SK-N-SH treated with all-trans-retinoic acid at 6 μM for 48 hours (cell line): ENCODE data around the gene GSTP1.

Experiments
- ATAC-seq: fragments of 200-7000 bp; cut with Tn5 transposase; 3 replicates; pipeline ENCODE4 v1.9.1; 2020; ENCODE audit warnings: mild to moderate bottlenecking, moderate library complexity
- ARNTL ChIP-seq: fragments of 450-650 bp; formaldehyde crosslinking; IDR thresholded peaks from 2 replicates; pipeline ENCODE4 v1.5.0; 2020; ENCODE audit warnings: low read depth, mild to moderate bottlenecking, moderate library complexity, borderline replicate concordance
- BACH2 ChIP-seq: fragments of 250-450 bp; sonication (Bioruptor Pico); IDR thresholded peaks from 2 replicates; pipeline ENCODE4 v1.9.0; 2021; ENCODE audit warnings: mild to moderate bottlenecking, borderline replicate concordance
- CSDC2 ChIP-seq: fragments of 250-450 bp; sonication (Bioruptor Pico); IDR thresholded peaks from 2 replicates; pipeline ENCODE4 v1.5.0; 2020; ENCODE audit warnings: mild to moderate bottlenecking, moderate library complexity
- ESRRG ChIP-seq: fragments of 250-450 bp; sonication (Bioruptor Pico); IDR thresholded peaks from 2 replicates; pipeline ENCODE4 v1.6.1; 2021; ENCODE audit warnings: mild to moderate bottlenecking
- GLIS3 ChIP-seq: fragments of 250-450 bp; sonication (Bioruptor Pico); IDR thresholded peaks from 2 replicates; pipeline ENCODE4 v1.5.0; 2020; ENCODE audit warnings: mild to moderate bottlenecking, moderate library complexity
- ISL1 ChIP-seq: fragments of 250-450 bp; sonication (Bioruptor Pico); IDR thresholded peaks from 2 replicates; pipeline ENCODE4 v2.1.2; 2022; ENCODE audit warnings: mild to moderate bottlenecking, moderate library complexity
- OSR1 ChIP-seq: fragments of 250-450 bp; sonication (Bioruptor Pico); IDR thresholded peaks from 2 replicates; pipeline ENCODE4 v1.8.0; 2022; ENCODE audit warnings: moderate library complexity, mild to moderate bottlenecking, inconsistent platforms
- PPARA ChIP-seq: fragments of 250-450 bp; sonication (Bioruptor Pico); IDR thresholded peaks from 2 replicates; pipeline ENCODE4 v1.5.0; 2020; ENCODE audit warnings: mild to moderate bottlenecking, borderline replicate concordance
- RARB ChIP-seq: fragments of 250-450 bp; sonication (Bioruptor Pico); IDR thresholded peaks from 2 replicates; pipeline ENCODE4 v1.8.0; 2021; ENCODE audit warnings: mild to moderate bottlenecking, moderate library complexity
- SNAI2 ChIP-seq: fragments of 250-450 bp; sonication (Bioruptor Pico); IDR thresholded peaks from 2 replicates; pipeline ENCODE4 v1.5.0; 2020; ENCODE audit warnings: mild to moderate bottlenecking, moderate library complexity
- TCF4 ChIP-seq: fragments of 250-450 bp; sonication (Bioruptor Pico); IDR thresholded peaks from 2 replicates; pipeline ENCODE4 v1.8.0; 2021; ENCODE audit warnings: mild to moderate bottlenecking, moderate library complexity, borderline replicate concordance
- TOX ChIP-seq: fragments of 250-450 bp; sonication (Bioruptor Pico); IDR thresholded peaks from 2 replicates; pipeline ENCODE4 v1.8.0; 2021; ENCODE audit warnings: mild to moderate bottlenecking, moderate library complexity, borderline replicate concordance
- ZC3H10 ChIP-seq: fragments of 250-450 bp; sonication (Bioruptor Pico); IDR thresholded peaks from 2 replicates; pipeline ENCODE4 v1.5.1; 2021; ENCODE audit warnings: mild to moderate bottlenecking, moderate library complexity
- ZFP3 ChIP-seq: fragments of 250-450 bp; sonication (Bioruptor Pico); IDR thresholded peaks from 2 replicates; pipeline ENCODE4 v1.5.0; 2020; ENCODE audit warnings: mild to moderate bottlenecking, moderate library complexity
- ZNF565 ChIP-seq: fragments of 450-650 bp; formaldehyde crosslinking; conservative IDR thresholded peaks from 2 replicates; pipeline ENCODE4 v1.5.0; 2020; ENCODE audit warnings: low read depth, mild to moderate bottlenecking, moderate library complexity
- ZNF70 ChIP-seq: fragments of 450-650 bp; formaldehyde crosslinking; IDR thresholded peaks from 2 replicates; pipeline ENCODE4 v1.5.0; 2020; ENCODE audit warnings: mild to moderate bottlenecking, moderate library complexity
- ZNF8 ChIP-seq: fragments of 450-650 bp; formaldehyde crosslinking; IDR thresholded peaks from 2 replicates; pipeline ENCODE4 v1.5.0; 2020; ENCODE audit warnings: mild to moderate bottlenecking, moderate library complexity
- TF ChIP-seq, protein P1 (sequence below): fragments of 250-450 bp; sonication (Bioruptor Pico); IDR thresholded peaks from 2 replicates; pipeline ENCODE4 v1.8.0; 2021; ENCODE audit warnings: low read depth, mild to moderate bottlenecking, moderate library complexity, borderline replicate concordance
- TF ChIP-seq, protein P2 (sequence below): fragments of 250-450 bp; sonication (Bioruptor Pico); IDR thresholded peaks from 2 replicates; pipeline ENCODE4 v1.5.1; 2021; ENCODE audit warnings: mild to moderate bottlenecking, moderate library complexity
- TF ChIP-seq, protein P3 (sequence below): fragments of 250-450 bp; sonication (Bioruptor Pico); IDR thresholded peaks from 2 replicates; pipeline ENCODE4 v1.5.0; 2020; ENCODE audit warnings: mild to moderate bottlenecking, moderate library complexity
- TF ChIP-seq, protein P4 (sequence below): fragments of 250-450 bp; sonication (Bioruptor Pico); IDR thresholded peaks from 2 replicates; pipeline ENCODE4 v1.8.0; 2020; ENCODE audit warnings: mild to moderate bottlenecking, moderate library complexity, borderline replicate concordance
- TF ChIP-seq, protein P5 (sequence below): fragments of 250-450 bp; sonication (Bioruptor Pico); IDR thresholded peaks from 2 replicates; pipeline ENCODE4 v1.5.1; 2020; ENCODE audit warnings: low read depth, mild to moderate bottlenecking, moderate library complexity

The GSTP1 gene

DNA sequence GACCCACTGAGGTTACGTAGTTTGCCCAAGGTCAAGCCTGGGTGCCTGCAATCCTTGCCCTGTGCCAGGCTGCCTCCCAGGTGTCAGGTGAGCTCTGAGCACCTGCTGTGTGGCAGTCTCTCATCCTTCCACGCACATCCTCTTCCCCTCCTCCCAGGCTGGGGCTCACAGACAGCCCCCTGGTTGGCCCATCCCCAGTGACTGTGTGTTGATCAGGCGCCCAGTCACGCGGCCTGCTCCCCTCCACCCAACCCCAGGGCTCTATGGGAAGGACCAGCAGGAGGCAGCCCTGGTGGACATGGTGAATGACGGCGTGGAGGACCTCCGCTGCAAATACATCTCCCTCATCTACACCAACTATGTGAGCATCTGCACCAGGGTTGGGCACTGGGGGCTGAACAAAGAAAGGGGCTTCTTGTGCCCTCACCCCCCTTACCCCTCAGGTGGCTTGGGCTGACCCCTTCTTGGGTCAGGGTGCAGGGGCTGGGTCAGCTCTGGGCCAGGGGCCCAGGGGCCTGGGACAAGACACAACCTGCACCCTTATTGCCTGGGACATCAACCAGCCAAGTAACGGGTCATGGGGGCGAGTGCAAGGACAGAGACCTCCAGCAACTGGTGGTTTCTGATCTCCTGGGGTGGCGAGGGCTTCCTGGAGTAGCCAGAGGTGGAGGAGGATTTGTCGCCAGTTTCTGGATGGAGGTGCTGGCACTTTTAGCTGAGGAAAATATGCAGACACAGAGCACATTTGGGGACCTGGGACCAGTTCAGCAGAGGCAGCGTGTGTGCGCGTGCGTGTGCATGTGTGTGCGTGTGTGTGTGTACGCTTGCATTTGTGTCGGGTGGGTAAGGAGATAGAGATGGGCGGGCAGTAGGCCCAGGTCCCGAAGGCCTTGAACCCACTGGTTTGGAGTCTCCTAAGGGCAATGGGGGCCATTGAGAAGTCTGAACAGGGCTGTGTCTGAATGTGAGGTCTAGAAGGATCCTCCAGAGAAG is 1.6 kb downstream of the GSTP1 start:
- TF ChIP-seq, protein P1, sequence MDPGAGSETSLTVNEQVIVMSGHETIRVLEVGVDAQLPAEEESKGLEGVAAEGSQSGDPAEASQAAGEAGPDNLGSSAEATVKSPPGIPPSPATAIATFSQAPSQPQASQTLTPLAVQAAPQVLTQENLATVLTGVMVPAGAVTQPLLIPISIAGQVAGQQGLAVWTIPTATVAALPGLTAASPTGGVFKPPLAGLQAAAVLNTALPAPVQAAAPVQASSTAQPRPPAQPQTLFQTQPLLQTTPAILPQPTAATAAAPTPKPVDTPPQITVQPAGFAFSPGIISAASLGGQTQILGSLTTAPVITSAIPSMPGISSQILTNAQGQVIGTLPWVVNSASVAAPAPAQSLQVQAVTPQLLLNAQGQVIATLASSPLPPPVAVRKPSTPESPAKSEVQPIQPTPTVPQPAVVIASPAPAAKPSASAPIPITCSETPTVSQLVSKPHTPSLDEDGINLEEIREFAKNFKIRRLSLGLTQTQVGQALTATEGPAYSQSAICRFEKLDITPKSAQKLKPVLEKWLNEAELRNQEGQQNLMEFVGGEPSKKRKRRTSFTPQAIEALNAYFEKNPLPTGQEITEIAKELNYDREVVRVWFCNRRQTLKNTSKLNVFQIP = no peak
- TF ChIP-seq, protein P2, sequence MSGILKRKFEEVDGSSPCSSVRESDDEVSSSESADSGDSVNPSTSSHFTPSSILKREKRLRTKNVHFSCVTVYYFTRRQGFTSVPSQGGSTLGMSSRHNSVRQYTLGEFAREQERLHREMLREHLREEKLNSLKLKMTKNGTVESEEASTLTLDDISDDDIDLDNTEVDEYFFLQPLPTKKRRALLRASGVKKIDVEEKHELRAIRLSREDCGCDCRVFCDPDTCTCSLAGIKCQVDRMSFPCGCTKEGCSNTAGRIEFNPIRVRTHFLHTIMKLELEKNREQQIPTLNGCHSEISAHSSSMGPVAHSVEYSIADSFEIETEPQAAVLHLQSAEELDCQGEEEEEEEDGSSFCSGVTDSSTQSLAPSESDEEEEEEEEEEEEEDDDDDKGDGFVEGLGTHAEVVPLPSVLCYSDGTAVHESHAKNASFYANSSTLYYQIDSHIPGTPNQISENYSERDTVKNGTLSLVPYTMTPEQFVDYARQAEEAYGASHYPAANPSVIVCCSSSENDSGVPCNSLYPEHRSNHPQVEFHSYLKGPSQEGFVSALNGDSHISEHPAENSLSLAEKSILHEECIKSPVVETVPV (CRISPR knock-in tag) = no peak
- TF ChIP-seq TOX (CRISPR knock-in tag) (no peak), GLIS3 (CRISPR knock-in tag) (no peak), ZNF8 (CRISPR knock-in tag) (no peak), ARNTL (CRISPR knock-in tag) (no peak), BACH2 (CRISPR knock-in tag) (no peak), OSR1 (no peak), ZNF565 (CRISPR knock-in tag) (no peak), CSDC2 (no peak), ZC3H10 (CRISPR knock-in tag) (no peak), PPARA (no peak), TCF4 (CRISPR knock-in tag) (no peak), RARB (no peak), ESRRG (CRISPR knock-in tag) (no peak), ISL1 (CRISPR knock-in tag) (no peak)
- TF ChIP-seq, protein P3, sequence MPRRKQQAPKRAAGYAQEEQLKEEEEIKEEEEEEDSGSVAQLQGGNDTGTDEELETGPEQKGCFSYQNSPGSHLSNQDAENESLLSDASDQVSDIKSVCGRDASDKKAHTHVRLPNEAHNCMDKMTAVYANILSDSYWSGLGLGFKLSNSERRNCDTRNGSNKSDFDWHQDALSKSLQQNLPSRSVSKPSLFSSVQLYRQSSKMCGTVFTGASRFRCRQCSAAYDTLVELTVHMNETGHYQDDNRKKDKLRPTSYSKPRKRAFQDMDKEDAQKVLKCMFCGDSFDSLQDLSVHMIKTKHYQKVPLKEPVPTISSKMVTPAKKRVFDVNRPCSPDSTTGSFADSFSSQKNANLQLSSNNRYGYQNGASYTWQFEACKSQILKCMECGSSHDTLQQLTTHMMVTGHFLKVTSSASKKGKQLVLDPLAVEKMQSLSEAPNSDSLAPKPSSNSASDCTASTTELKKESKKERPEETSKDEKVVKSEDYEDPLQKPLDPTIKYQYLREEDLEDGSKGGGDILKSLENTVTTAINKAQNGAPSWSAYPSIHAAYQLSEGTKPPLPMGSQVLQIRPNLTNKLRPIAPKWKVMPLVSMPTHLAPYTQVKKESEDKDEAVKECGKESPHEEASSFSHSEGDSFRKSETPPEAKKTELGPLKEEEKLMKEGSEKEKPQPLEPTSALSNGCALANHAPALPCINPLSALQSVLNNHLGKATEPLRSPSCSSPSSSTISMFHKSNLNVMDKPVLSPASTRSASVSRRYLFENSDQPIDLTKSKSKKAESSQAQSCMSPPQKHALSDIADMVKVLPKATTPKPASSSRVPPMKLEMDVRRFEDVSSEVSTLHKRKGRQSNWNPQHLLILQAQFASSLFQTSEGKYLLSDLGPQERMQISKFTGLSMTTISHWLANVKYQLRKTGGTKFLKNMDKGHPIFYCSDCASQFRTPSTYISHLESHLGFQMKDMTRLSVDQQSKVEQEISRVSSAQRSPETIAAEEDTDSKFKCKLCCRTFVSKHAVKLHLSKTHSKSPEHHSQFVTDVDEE = no peak
- TF ChIP-seq, protein P4, sequence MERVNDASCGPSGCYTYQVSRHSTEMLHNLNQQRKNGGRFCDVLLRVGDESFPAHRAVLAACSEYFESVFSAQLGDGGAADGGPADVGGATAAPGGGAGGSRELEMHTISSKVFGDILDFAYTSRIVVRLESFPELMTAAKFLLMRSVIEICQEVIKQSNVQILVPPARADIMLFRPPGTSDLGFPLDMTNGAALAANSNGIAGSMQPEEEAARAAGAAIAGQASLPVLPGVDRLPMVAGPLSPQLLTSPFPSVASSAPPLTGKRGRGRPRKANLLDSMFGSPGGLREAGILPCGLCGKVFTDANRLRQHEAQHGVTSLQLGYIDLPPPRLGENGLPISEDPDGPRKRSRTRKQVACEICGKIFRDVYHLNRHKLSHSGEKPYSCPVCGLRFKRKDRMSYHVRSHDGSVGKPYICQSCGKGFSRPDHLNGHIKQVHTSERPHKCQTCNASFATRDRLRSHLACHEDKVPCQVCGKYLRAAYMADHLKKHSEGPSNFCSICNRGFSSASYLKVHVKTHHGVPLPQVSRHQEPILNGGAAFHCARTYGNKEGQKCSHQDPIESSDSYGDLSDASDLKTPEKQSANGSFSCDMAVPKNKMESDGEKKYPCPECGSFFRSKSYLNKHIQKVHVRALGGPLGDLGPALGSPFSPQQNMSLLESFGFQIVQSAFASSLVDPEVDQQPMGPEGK (CRISPR knock-in tag) = no peak
- ATAC-seq = no peak

DNA sequence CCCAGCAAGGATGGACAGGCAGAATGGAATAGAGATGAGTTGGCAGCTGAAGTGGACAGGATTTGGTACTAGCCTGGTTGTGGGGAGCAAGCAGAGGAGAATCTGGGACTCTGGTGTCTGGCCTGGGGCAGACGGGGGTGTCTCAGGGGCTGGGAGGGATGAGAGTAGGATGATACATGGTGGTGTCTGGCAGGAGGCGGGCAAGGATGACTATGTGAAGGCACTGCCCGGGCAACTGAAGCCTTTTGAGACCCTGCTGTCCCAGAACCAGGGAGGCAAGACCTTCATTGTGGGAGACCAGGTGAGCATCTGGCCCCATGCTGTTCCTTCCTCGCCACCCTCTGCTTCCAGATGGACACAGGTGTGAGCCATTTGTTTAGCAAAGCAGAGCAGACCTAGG is 2.3 kb downstream of the GSTP1 start:
- ATAC-seq = no peak
- no peak for TF ChIP-seq ZC3H10 (CRISPR knock-in tag)

DNA sequence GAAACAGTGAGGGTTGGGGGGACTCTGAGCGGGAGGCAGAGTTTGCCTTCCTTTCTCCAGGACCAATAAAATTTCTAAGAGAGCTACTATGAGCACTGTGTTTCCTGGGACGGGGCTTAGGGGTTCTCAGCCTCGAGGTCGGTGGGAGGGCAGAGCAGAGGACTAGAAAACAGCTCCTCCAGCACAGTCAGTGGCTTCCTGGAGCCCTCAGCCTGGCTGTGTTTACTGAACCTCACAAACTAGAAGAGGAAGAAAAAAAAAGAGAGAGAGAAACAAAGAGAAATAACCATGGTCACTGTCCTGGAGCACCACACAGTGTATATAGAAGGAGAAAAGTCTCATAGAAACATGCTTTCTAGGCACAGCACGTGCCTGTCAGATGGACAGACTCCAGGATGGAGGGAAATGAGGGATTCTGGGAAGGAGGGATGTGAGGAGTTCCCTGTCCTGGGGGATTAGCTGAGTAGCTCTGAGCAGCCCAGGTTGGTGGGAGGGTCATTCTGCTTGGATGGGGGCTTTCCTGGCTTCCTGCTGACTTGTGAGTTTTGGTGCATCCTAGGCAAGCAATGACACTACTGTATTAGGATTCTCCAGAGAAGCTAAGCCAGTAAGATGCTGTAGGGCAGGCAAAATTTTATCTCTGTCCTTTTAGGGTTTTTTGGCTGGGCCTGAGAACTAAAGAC is 3.1 kb downstream of the GSTP1 start:
- no peak for TF ChIP-seq SNAI2 (CRISPR knock-in tag)
- TF ChIP-seq ZNF70 (CRISPR knock-in tag) = no peak
- no peak for TF ChIP-seq ZFP3 (CRISPR knock-in tag)
- TF ChIP-seq, protein P5, sequence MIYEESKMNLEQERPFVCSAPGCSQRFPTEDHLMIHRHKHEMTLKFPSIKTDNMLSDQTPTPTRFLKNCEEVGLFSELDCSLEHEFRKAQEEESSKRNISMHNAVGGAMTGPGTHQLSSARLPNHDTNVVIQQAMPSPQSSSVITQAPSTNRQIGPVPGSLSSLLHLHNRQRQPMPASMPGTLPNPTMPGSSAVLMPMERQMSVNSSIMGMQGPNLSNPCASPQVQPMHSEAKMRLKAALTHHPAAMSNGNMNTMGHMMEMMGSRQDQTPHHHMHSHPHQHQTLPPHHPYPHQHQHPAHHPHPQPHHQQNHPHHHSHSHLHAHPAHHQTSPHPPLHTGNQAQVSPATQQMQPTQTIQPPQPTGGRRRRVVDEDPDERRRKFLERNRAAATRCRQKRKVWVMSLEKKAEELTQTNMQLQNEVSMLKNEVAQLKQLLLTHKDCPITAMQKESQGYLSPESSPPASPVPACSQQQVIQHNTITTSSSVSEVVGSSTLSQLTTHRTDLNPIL (CRISPR knock-in tag) = no peak
- no peak for TF ChIP-seq CSDC2
- TF ChIP-seq GLIS3 (CRISPR knock-in tag) = no peak
- no peak for TF ChIP-seq OSR1
- TF ChIP-seq, protein P4 (CRISPR knock-in tag) = no peak
- TF ChIP-seq ZNF8 (CRISPR knock-in tag) = no peak
- no peak for TF ChIP-seq TOX (CRISPR knock-in tag)
- TF ChIP-seq, protein P3 = no peak
- no peak for ATAC-seq
